A549 (cell line): ENCODE measurements around the gene FILIP1L. TPM values are rescaled to one million over a fixed set of nuclear protein-coding genes. Genes with fewer than 3 reads are reported as not detected.

Experiments
- ATAC-seq, 2 experiments: fragments of 200-7000 bp in 1 of 2; fragments of >200 bp in 1 of 2; cut with Nextera tagmentation in 1 of 2; cut with Tn5 transposase in 1 of 2; 3 replicates each; pipeline versions ENCODE4 v1.8.0 to v1.9.1; 2018 to 2020; ENCODE audit warnings: mild to moderate bottlenecking in 1 of 2, moderate library complexity in 1 of 2
- CTCF ChIA-PET: fragments of 300-600 bp; sonication (Branson Sonifier 250); formaldehyde crosslinking; extraction: SDS; loops from one replicate; lab custom pipeline; 2021; ENCODE audit warnings: antibody characterized with exemption, inconsistent platforms; lab: Yijun Ruan, JAX
- POLR2A ChIA-PET: fragments of 350-600 bp; formaldehyde crosslinking; extraction: SDS; loops from one replicate; lab custom pipeline; 2021; ENCODE audit warnings: antibody characterized with exemption, inconsistent platforms; lab: Yijun Ruan, JAX
- DNase-seq, 2 experiments: peaks; one replicate each; pipeline versions ENCODE4 v3.0.0 to v3.0.0-alpha.2; 2011 to 2016; ENCODE audit warnings: low read depth in 1 of 2, low spot score in 1 of 2
- FAIRE-seq: peaks from 2 replicates; lab custom pipeline; 2011; peaks lifted over from hg19 to GRCh38; lab: Jason Lieb, UNC
- H3K27ac ChIP-seq, 2 experiments: fragments of >200 bp; sonication (Bioruptor Twin); formaldehyde crosslinking; 3 replicates each; pipeline ENCODE4 v1.5.1; 2016 to 2017
- H3K4me1 ChIP-seq: fragments of >200 bp; sonication (Bioruptor Twin); formaldehyde crosslinking; 3 replicates; pipeline ENCODE4 v1.6.1; 2016
- H3K4me2 ChIP-seq: fragments of >200 bp; sonication (Bioruptor Twin); formaldehyde crosslinking; 3 replicates; pipeline ENCODE4 v1.6.1; 2016
- H3K4me3 ChIP-seq: fragments of >200 bp; sonication (Bioruptor Twin); formaldehyde crosslinking; 3 replicates; pipeline ENCODE4 v1.5.1; 2016
- H3K9me3 ChIP-seq: fragments of >200 bp; sonication (Bioruptor Twin); formaldehyde crosslinking; 3 replicates; pipeline ENCODE4 v1.6.1; 2016
- ATOH8 ChIP-seq: fragments of 250-450 bp; sonication (Bioruptor Pico); IDR thresholded peaks from 2 replicates; pipeline ENCODE4 v1.5.0; 2020; ENCODE audit warnings: low read depth, mild to moderate bottlenecking, moderate library complexity
- CBX8 ChIP-seq: fragments of 200-600 bp; sonication (generic); IDR thresholded peaks from 2 replicates; pipeline ENCODE4 v1.6.1; 2016
- CEBPB ChIP-seq, 2 experiments: fragments of >200 bp in 1 of 2; sonication (Bioruptor Twin) in 1 of 2; formaldehyde crosslinking in 1 of 2; IDR thresholded peaks; 2 replicates each; pipeline ENCODE4 v1.6.1; 2012 to 2016
- EHF ChIP-seq: fragments of 250-450 bp; sonication (Bioruptor Pico); IDR thresholded peaks from 2 replicates; pipeline ENCODE4 v1.5.0; 2020; ENCODE audit warnings: mild to moderate bottlenecking
- EP300 ChIP-seq, 2 experiments: fragments of >200 bp; sonication (Bioruptor Twin); formaldehyde crosslinking; IDR thresholded peaks; 2 replicates in 1 of 2; 3 replicates in 1 of 2; pipeline ENCODE4 v1.6.1; 2016 to 2017
- FOSB ChIP-seq: fragments of 250-450 bp; sonication (Bioruptor Pico); IDR thresholded peaks from 2 replicates; pipeline ENCODE4 v1.5.0; 2020; ENCODE audit warnings: mild to moderate bottlenecking, moderate library complexity
- HDAC2 ChIP-seq: fragments of 200-600 bp; sonication (generic); IDR thresholded peaks from 2 replicates; pipeline ENCODE4 v1.6.1; 2016
- HEYL ChIP-seq: fragments of 250-450 bp; sonication (Bioruptor Pico); IDR thresholded peaks from 2 replicates; pipeline ENCODE4 v1.8.0; 2021; ENCODE audit warnings: mild to moderate bottlenecking, moderate library complexity
- HOXB5 ChIP-seq: fragments of 250-450 bp; sonication (Bioruptor Pico); IDR thresholded peaks from 2 replicates; pipeline ENCODE4 v1.5.0; 2020; ENCODE audit warnings: mild to moderate bottlenecking, moderate library complexity
- KDM1A ChIP-seq: fragments of 200-600 bp; sonication (generic); IDR thresholded peaks from 2 replicates; pipeline ENCODE4 v1.6.1; 2016; ENCODE audit warnings: low read depth, mild to moderate bottlenecking
- KDM5A ChIP-seq: fragments of 200-600 bp; sonication (generic); IDR thresholded peaks from 2 replicates; pipeline ENCODE4 v1.6.1; 2016; ENCODE audit warnings: antibody characterized with exemption, mild to moderate bottlenecking
- MAFK ChIP-seq: fragments of 450-650 bp; IDR thresholded peaks from 2 replicates; pipeline ENCODE4 v1.6.1; 2014; ENCODE audit not compliant: partially characterized antibody
- NFE2L2 ChIP-seq: fragments of 150-350 bp; conservative IDR thresholded peaks from 2 replicates; pipeline ENCODE4 v1.6.1; 2014; ENCODE audit warnings: low read length
- NPAS2 ChIP-seq: fragments of 250-450 bp; sonication (Bioruptor Pico); IDR thresholded peaks from 2 replicates; pipeline ENCODE4 v1.8.0; 2022; ENCODE audit warnings: mild to moderate bottlenecking, moderate library complexity, borderline replicate concordance
- NR3C1 ChIP-seq: fragments of >200 bp; sonication (Bioruptor Twin); formaldehyde crosslinking; IDR thresholded peaks from 3 replicates; pipeline ENCODE4 v1.6.1; 2017
- POLR2A ChIP-seq: IDR thresholded peaks from 2 replicates; pipeline ENCODE4 v1.6.1; 2012; ENCODE audit warnings: mild to moderate bottlenecking, low read length
- POLR2AphosphoS2 ChIP-seq: conservative IDR thresholded peaks from 2 replicates; pipeline ENCODE4 v1.6.1; 2012; ENCODE audit warnings: low read length, improper control_type of control experiment, inconsistent platforms
- REST ChIP-seq: fragments of 200-600 bp; sonication (generic); IDR thresholded peaks from 2 replicates; pipeline ENCODE4 v1.6.1; 2016; ENCODE audit warnings: antibody characterized with exemption, mild to moderate bottlenecking, moderate library complexity
- RFX5 ChIP-seq: fragments of 450-650 bp; IDR thresholded peaks from 2 replicates; pipeline ENCODE4 v1.7.1; 2014; ENCODE audit warnings: antibody characterized with exemption, mild to moderate bottlenecking, moderate library complexity
- SMC3 ChIP-seq: fragments of >200 bp; sonication (Bioruptor Twin); formaldehyde crosslinking; IDR thresholded peaks from 3 replicates; pipeline ENCODE4 v1.6.1; 2018; ENCODE audit warnings: inconsistent platforms
- ZC3H11A ChIP-seq: fragments of 450-650 bp; IDR thresholded peaks from 2 replicates; pipeline ENCODE4 v1.6.1; 2014; ENCODE audit warnings: antibody characterized with exemption, mild to moderate bottlenecking
- ZFP36 ChIP-seq: fragments of 450-650 bp; IDR thresholded peaks from 2 replicates; pipeline ENCODE4 v1.6.1; 2014; ENCODE audit warnings: borderline replicate concordance; ENCODE audit not compliant: partially characterized antibody
- WGBS: methylation state at CpG from one replicate; pipeline ENCODE4 v1.1.6; 2017; ENCODE audit errors: missing lambda C conversion rate; 5-methylcytosine and 5-hydroxymethylcytosine counted together
- polyA plus RNA-seq, 4 experiments: library from polyadenylated mRNA; depleted of rRNA in 3 of 4; stranded (reverse); fragments of >200 nt; fragmentation: RNase III in 1 of 4; extraction: RNeasy Plus Mini Kit Qiagen cat#74134 plus additional on column Dnase treatment in 1 of 4; gene quantifications; 2 replicates in 3 of 4; 3 replicates in 1 of 4; pipeline ENCODE4 v1.2.3, GENCODE V29; 2011 to 2017
- TF ChIP-seq, protein P1 (sequence below): fragments of 250-450 bp; sonication (Bioruptor Pico); IDR thresholded peaks from 2 replicates; pipeline ENCODE4 v1.5.0; 2021; ENCODE audit warnings: mild to moderate bottlenecking, moderate library complexity, borderline replicate concordance

FILIP1L gene
- polyA plus RNA-seq, 2 of the 4 experiments (the other 2 are of a cell fraction) = 0.19 to 0.45 TPM

GRCh38 chr3:99954914-99955644 lies 159.2 kb downstream of the FILIP1L start:
- Histone ChIP-seq H3K4me1 (peaks cover 22% of the 10 kb centered on the region; the same call in 2 of the 3 replicates), H3K27ac (peak overlapping the region in 1 of 2 experiments; percentile 19; a peak in 2 of 6 replicates), H3K4me2 (peak overlapping the region; percentile 53), H3K4me3 (no peak overlapping the region), H3K9me3 (no peaks in the 10 kb centered on the region)
- ATAC-seq (no peak), DNase-seq (no peak), FAIRE-seq (no peak)
- TF ChIP-seq HDAC2 = no peak
- TF ChIP-seq ZC3H11A = no peak
- no peak for TF ChIP-seq NFE2L2
- TF ChIP-seq KDM1A = no peak
- TF ChIP-seq, protein P1, sequence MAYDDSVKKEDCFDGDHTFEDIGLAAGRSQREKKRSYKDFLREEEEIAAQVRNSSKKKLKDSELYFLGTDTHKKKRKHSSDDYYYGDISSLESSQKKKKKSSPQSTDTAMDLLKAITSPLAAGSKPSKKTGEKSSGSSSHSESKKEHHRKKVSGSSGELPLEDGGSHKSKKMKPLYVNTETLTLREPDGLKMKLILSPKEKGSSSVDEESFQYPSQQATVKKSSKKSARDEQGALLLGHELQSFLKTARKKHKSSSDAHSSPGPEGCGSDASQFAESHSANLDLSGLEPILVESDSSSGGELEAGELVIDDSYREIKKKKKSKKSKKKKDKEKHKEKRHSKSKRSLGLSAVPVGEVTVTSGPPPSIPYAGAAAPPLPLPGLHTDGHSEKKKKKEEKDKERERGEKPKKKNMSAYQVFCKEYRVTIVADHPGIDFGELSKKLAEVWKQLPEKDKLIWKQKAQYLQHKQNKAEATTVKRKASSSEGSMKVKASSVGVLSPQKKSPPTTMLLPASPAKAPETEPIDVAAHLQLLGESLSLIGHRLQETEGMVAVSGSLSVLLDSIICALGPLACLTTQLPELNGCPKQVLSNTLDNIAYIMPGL (CRISPR knock-in tag) = no peak
- no peak for TF ChIP-seq HEYL (CRISPR knock-in tag)
- TF ChIP-seq NPAS2 (CRISPR knock-in tag) = no peak
- TF ChIP-seq POLR2AphosphoS2 = no peak
- TF ChIP-seq MAFK = no peak
- no peak for TF ChIP-seq KDM5A
- no peak for TF ChIP-seq EHF (CRISPR knock-in tag)
- TF ChIP-seq FOSB (CRISPR knock-in tag) = no peak
- no peak for TF ChIP-seq ATOH8 (CRISPR knock-in tag)
- no peak for TF ChIP-seq HOXB5 (CRISPR knock-in tag)
- POLR2A ChIA-PET = no interaction called here
- WGBS = 33% methylated on average over 4 of the region's 4 CpGs
- CTCF ChIA-PET = no interaction called here

- Histone ChIP-seq H3K4me3 (no peak overlapping the region), H3K4me2 (no peak overlapping the region), H3K4me1 (peaks cover 37% of the 10 kb centered on the region)
- POLR2A ChIA-PET = no interaction called here
- DNase-seq (no peak), FAIRE-seq (no peak), ATAC-seq (no peak)
- TF ChIP-seq NR3C1 = no peak
- no peak for TF ChIP-seq ZFP36
- TF ChIP-seq EHF (CRISPR knock-in tag) = no peak
- no peak for TF ChIP-seq EP300 (IDR thresholded peaks at IDR 0.05)
- TF ChIP-seq POLR2A = no peak
- TF ChIP-seq, all 56 proteins: peak for 0
- H3K9me3 ChIP-seq = no peaks in the 10 kb centered on the region
- CTCF ChIA-PET = interaction anchor here (0.6 to 1.4 kb wide), 2 partner anchors 14 to 111 kb away, joined by 3 to 4 read pairs; no protein-coding TSS in a partner anchor
- H3K27ac ChIP-seq = 0 out of 6 replicates have a peak overlapping the region, but pooled peaks of 1 of the 2 experiments have one; percentile 2
Observed at GRCh38 chr3:99953596-99953995, 160.7 kb downstream of the FILIP1L start.

GRCh38 chr3:99952306-99952705 lies 162.0 kb downstream of the FILIP1L start:
- ATAC-seq = no peak
- CTCF ChIA-PET = no interaction called here
- no peak overlapping the region for H3K4me2 ChIP-seq
- TF ChIP-seq REST (no peak), RFX5 (no peak), CBX8 (no peak), CEBPB (IDR thresholded peaks at IDR 0.05) (no peak), SMC3 (no peak), FOSB (CRISPR knock-in tag) (no peak)
- no peaks in the 10 kb centered on the region for H3K9me3 ChIP-seq
- POLR2A ChIA-PET = no interaction called here
- no peak overlapping the region for H3K4me3 ChIP-seq
- no peak for FAIRE-seq
- 63% methylated on average over 1 of the region's 1 CpG for WGBS
- H3K4me1 ChIP-seq = peaks cover 48% of the 10 kb centered on the region
- DNase-seq = no peak
- no peak overlapping the region for H3K27ac ChIP-seq
